Esophagus squamous epithelium (tissue), 5 donors: Measurements from ENCODE around the gene IQSEC1. TPM values are rescaled to one million over a fixed set of nuclear protein-coding genes. Genes with fewer than 3 reads are reported as not detected.

ENCODE experiments used
- DNase-seq: peaks from one replicate; lab custom pipeline; 2025; lab: John Stamatoyannopoulos, UW
- H3K27ac ChIP-seq, 4 donors: fragments of 200-600 bp; sonication (generic); one replicate each; pipeline ENCODE4 v1.5.1; 2016 to 2019; ENCODE audit warnings: mild to moderate bottlenecking in 1 of 4
- H3K27me3 ChIP-seq, 4 donors: fragments of 200-600 bp; sonication (generic); 1 replicate in 3 of 4; 2 replicates in 1 of 4; pipeline versions ENCODE4 v1.5.1 to v1.6.0; 2017 to 2021; ENCODE audit warnings: antibody characterized with exemption in 1 of 4
- H3K36me3 ChIP-seq, 3 donors: fragments of 200-600 bp; sonication (generic); one replicate each; pipeline ENCODE4 v1.5.1; 2016 to 2019
- H3K4me1 ChIP-seq, 3 donors: fragments of 200-600 bp; sonication (generic); one replicate each; pipeline ENCODE4 v1.5.1; 2017 to 2019
- H3K4me3 ChIP-seq, 4 donors: fragments of 200-600 bp; sonication (generic); 1 replicate in 3 of 4; 2 replicates in 1 of 4; pipeline ENCODE4 v1.5.1; 2016 to 2019; ENCODE audit warnings: mild to moderate bottlenecking in 2 of 4, moderate library complexity in 1 of 4
- H3K9me3 ChIP-seq, 3 donors: fragments of 200-600 bp; sonication (generic); one replicate each; pipeline ENCODE4 v1.5.1; 2016 to 2019
- POLR2A ChIP-seq, 4 donors: fragments of 450-650 bp; IDR thresholded peaks; one replicate each; pipeline ENCODE4 v1.6.1; 2017; ENCODE audit warnings: antibody characterized with exemption in 4 of 4, mild to moderate bottlenecking in 4 of 4, moderate library complexity in 3 of 4
- WGBS, 2 donors: methylation state at CpG; one replicate each; pipeline ENCODE4 v1.1.5; 2018; 5-methylcytosine and 5-hydroxymethylcytosine counted together
- intact Hi-C: fragments of 100-400 bp; cut with DNase I; formaldehyde crosslinking; loops from one replicate; pipeline ENCODE4 v1.15.0; 2022
- total RNA-seq, 4 donors: library from RNA; depleted of rRNA; stranded (reverse); fragments of >200 nt; gene quantifications; one replicate each; pipeline ENCODE4 v1.1.0, GENCODE V29; 2016
- TF ChIP-seq, protein P1 (sequence below), 6 experiments: fragments of 450-650 bp in 4 of 6; fragments of 200-600 bp in 2 of 6; sonication (generic) in 2 of 6; IDR thresholded peaks; one replicate each; pipeline ENCODE4 v1.5.1; 2016 to 2019; ENCODE audit warnings: antibody characterized with exemption in 6 of 6, mild to moderate bottlenecking in 4 of 6, moderate library complexity in 4 of 6
- donor health status: DM: yes; HTN: yes; CAD: no.

The IQSEC1 gene
- total RNA-seq, 4 donors from 2014 or later = 7.3 to 27.1 (median 10.7) TPM

DNA sequence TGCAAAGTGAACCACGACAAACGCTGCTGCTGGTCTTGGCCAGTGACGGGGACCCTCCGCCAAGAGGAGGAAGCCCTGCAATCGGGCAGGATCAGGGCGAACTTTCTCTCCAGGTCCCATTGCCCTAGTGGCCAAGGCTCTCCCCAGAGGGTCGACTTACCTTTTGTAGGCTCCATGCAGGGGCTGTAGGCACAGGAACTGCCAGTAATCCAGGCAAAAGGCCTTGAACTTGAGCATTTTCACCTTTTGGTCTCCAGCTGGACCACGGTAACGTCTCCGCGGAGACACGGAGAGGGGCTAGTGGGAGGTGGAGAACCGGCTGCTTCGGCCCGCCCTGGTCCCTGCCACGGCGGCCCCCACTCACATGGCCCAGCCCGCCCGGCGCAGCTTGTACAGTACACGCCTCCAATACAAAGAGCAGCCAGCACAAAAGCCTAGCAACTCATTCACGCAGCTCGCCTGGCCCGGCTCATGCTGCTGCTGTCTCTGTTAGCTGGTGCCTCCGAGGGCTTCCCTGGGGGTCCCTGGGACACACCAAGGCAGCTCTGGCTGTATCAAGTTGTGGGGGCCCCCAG lies 31.0 kb downstream of the IQSEC1 start:
- TF ChIP-seq, protein P1, sequence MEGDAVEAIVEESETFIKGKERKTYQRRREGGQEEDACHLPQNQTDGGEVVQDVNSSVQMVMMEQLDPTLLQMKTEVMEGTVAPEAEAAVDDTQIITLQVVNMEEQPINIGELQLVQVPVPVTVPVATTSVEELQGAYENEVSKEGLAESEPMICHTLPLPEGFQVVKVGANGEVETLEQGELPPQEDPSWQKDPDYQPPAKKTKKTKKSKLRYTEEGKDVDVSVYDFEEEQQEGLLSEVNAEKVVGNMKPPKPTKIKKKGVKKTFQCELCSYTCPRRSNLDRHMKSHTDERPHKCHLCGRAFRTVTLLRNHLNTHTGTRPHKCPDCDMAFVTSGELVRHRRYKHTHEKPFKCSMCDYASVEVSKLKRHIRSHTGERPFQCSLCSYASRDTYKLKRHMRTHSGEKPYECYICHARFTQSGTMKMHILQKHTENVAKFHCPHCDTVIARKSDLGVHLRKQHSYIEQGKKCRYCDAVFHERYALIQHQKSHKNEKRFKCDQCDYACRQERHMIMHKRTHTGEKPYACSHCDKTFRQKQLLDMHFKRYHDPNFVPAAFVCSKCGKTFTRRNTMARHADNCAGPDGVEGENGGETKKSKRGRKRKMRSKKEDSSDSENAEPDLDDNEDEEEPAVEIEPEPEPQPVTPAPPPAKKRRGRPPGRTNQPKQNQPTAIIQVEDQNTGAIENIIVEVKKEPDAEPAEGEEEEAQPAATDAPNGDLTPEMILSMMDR (IDR thresholded peaks at IDR 0.05) = no peak
- no peak for TF ChIP-seq POLR2A (IDR thresholded peaks at IDR 0.05)
- Histone ChIP-seq H3K36me3 (no peaks in the 10 kb centered on the region), H3K9me3 (no peaks in the 10 kb centered on the region), H3K4me3 (no peak overlapping the region), H3K27me3 (peaks cover 0 to 13% (median 0%) of the 10 kb centered on the region in 4 donors), H3K27ac (no peak overlapping the region), H3K4me1 (peaks cover 0 to 5% (median 0%) of the 10 kb centered on the region in 3 donors)
- 80 to 100% methylated on average over 1 to 7 of the region's 25 CpGs for WGBS, 2 donors
- DNase-seq = no peak
- intact Hi-C loops = no loop called here

DNA sequence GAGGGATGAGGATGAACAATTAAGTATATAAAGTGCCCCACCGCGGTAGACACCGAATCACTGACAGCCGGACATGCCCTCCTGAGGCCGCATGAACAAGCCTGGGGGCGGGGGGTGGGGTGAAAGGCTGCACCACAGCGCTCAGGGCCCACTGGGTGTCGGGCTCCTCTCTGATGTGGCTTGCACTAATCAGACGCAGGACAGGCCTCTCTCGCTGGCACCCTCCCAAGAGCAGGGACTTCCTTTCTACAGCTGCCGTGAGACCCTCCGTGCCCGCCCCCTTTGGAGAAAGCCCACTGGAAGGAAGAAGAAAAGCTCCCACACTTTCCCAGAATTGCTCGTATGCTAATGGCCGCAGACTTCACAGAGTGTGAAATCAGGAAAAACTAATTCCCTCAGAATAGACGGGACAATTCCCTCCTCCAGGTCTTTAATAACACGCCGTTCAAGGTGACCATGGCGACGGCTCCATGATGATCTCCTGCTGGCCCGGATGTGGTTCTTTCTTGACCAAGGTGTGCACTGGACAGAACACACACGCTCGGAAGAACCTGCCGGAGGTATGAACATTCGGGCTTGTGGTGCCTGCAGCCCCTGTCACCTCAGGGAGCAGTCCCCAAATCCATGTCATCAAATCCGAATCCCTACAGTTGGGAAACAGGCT lies 32.0 kb downstream of the IQSEC1 start:
- intact Hi-C loops = no loop called here
- DNase-seq = no peak
- WGBS, 2 donors = 81 to 86% methylated on average over 5 to 7 of the region's 26 CpGs

DNA sequence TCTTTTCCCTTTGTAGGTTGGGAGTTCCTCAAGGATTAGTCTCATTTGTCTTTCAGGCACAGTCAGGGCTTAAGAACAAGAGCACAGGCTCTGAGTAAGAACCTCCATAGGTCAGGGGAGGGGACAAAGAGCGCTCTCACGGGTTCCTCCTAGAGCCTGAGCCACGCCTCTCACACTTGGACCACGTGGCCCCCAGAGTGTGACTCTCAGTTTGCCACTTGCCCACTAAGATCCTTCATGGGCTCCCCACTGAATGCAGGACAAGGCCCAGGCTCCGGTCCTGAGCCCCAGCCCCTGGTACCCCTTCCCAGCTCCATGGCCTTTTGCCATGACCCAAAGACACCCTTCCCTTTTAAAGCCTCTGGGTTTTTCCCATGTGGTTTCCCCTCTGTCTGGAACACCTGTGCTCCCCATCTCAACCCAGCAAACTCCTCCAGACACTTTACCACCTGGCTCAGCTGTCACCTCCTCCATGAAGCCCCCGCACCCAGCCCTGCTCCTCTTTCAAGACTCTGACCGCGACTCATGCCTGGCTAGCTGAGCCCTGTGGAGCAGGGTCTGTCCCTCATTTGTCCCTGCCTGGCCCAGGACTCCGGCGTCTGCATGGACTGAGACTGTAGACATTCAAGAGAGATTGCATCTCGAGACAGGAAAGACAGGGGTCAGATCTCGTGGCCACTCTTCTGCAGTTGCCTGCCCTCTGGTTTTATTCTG lies 32.7 kb downstream of the IQSEC1 start:
- intact Hi-C loops = no loop called here
- Histone ChIP-seq H3K27ac (no peak overlapping the region), H3K4me1 (peaks cover 0 to 5% (median 0%) of the 10 kb centered on the region in 3 donors), H3K9me3 (no peaks in the 10 kb centered on the region), H3K27me3 (peaks cover 0 to 21% (median 0%) of the 10 kb centered on the region in 4 donors), H3K4me3 (no peak overlapping the region), H3K36me3 (no peaks in the 10 kb centered on the region)
- 65 to 73% methylated on average over 6 to 11 of the region's 12 CpGs for WGBS, 2 donors
- TF ChIP-seq, protein P1 (IDR thresholded peaks at IDR 0.05) = no peak
- TF ChIP-seq POLR2A (IDR thresholded peaks at IDR 0.05) = no peak
- no peak for DNase-seq

More for the DNA sequence above, 32.0 kb downstream of the IQSEC1 start:
- Histone ChIP-seq H3K27me3 (peaks cover 0 to 21% (median 0%) of the 10 kb centered on the region in 4 donors), H3K36me3 (no peaks in the 10 kb centered on the region), H3K9me3 (no peaks in the 10 kb centered on the region), H3K4me1 (peaks cover 0 to 5% (median 0%) of the 10 kb centered on the region in 3 donors), H3K4me3 (no peak overlapping the region), H3K27ac (no peak overlapping the region)
- no peak for TF ChIP-seq POLR2A (IDR thresholded peaks at IDR 0.05)
- TF ChIP-seq, protein P1 (IDR thresholded peaks at IDR 0.05) = no peak

DNA sequence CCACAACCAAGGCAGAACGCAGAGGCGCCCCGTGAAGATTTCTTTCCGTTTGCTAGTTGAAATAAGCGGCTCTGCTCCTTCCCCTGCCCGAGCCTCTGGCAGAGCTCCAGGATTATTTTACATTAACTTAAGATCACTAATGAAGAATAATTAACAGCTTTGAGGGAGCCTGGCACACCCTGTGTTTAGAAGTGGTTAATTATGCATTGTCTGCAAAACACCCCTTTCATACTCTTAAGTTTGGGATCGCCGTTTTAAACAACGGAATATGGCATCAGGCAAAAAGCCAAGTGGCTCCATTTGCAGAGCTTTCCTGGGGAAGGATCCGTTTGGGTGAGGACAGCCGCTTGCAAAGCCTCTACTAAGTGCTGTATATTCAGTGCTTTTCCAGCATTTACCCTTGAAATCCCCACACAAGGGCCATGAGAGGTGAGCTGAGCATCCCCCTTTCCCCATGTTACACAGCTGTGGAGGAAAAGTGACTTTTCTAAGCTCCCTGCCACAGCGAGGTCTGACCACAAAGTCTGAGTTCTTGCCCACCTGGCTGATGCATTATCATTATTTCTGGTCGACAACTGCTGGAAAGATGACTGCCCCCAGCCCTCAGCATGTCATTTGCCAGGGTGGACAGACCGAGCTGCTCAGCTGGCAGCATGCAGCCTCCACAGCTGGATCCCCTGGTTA lies 33.9 kb downstream of the IQSEC1 start:
- H3K4me3 ChIP-seq = peak overlapping the region in 2 of 4 donors; percentile 10 to 45
- DNase-seq = no peak

More for the DNA sequence above, 33.9 kb downstream of the IQSEC1 start:
- Histone ChIP-seq H3K9me3 (no peaks in the 10 kb centered on the region), H3K27ac (no peak overlapping the region), H3K36me3 (no peaks in the 10 kb centered on the region), H3K27me3 (peaks cover 0 to 21% (median 0%) of the 10 kb centered on the region in 4 donors), H3K4me1 (peaks cover 0 to 5% (median 0%) of the 10 kb centered on the region in 3 donors)
- TF ChIP-seq POLR2A (IDR thresholded peaks at IDR 0.05) = no peak
- TF ChIP-seq, protein P1 (IDR thresholded peaks at IDR 0.05) = no peak
- intact Hi-C loops = no loop called here
- 45 to 47% methylated on average over 11 of the region's 14 CpGs for WGBS, 2 donors
